HG02623 (cell line): ENCODE results near the gene KSR2.

Experiments used
- ATAC-seq: cut with Tn5 transposase; IDR thresholded peaks from one replicate; pipeline ENCODE4 v1.9.1; 2021; ENCODE audit warnings: moderate library complexity; ENCODE audit not compliant: unreplicated experiment

Gene KSR2

DNA sequence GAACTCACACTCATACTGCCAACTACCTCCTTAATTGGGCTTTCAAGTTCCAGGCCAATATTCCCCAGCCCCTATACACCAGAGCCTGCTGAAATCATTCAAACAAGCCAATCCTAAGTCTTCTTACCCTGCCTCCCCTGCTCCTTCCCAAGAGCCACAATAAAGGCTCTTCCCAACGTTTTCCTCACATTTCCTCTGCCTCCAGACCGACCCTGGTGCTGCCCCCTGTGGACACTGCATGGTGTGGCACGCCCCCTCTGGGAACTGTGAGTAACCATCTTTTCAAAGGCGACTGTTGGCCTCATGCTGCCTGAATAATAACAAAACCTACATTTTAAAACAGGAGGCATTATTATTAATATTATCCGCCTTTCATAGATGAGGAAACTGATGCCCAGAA lies 495.8 kb downstream of the KSR2 start:
- no peak for ATAC-seq

GRCh38 chr12:117470804-117471203 lies 498.0 kb downstream of the KSR2 start:
- no peak for ATAC-seq

GRCh38 chr12:117469883-117470483 lies 498.8 kb downstream of the KSR2 start:
- ATAC-seq, result no peak

DNA sequence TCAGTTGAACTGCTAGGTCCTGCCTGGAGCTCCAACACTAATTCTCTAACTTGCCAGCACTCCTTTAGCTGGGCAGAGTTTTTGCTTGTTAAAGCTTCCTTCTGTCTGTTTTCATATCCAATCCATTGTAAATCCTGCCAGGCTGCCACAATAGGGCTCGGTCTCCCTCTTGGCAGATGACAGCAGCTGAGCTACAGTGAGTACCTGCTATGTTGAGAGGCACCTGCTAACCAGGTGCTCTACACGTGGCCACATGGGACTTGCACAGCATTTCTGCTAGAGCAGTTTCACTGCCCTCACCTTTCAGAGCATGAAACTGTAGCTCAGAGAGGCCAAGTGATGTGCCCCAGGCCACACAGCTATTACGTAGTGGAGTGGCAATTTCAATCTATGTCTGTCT lies 500.8 kb downstream of the KSR2 start:
- no peak for ATAC-seq

DNA sequence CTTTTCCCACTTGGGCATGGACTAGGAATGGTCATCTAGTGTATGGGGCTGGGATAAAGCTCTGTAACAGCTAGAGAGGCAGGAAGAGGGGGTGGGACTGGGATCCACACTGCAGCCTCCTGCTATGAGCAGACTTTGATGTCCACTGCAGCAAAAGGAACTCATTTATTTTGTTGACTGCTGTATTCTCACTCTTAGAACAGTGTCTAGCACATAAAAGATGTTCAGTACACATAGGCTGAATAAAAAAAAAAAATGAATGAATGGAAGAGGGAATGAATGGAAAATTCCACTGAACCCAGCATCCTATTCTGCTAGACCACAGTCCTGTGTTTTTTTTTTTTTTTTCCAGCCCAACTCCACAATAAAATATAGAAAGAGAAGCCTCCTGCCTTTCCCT lies 501.2 kb downstream of the KSR2 start:
- ATAC-seq, result no peak

GRCh38 chr12:117466677-117467362 lies 502.0 kb downstream of the KSR2 start:
- no peak for ATAC-seq

DNA sequence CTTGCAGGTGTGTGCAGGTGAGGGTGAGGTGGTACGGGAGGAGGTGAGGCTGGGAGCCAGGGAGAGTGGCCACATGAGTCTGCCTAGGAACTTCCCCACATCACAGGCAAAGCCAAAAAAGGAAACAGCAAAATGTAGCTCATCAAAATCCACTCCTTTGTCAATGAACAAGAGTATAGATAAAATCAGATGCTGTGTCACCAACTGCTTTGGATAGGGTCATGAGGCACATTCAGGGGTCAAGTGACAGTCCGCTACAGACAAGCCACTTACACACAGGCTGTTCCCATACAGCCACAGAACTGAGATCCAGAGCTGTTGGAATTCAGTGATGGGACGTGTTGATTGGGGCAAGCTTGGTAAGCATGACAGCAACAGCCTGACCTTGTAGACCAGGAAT lies 507.1 kb downstream of the KSR2 start:
- ATAC-seq, result no peak

DNA sequence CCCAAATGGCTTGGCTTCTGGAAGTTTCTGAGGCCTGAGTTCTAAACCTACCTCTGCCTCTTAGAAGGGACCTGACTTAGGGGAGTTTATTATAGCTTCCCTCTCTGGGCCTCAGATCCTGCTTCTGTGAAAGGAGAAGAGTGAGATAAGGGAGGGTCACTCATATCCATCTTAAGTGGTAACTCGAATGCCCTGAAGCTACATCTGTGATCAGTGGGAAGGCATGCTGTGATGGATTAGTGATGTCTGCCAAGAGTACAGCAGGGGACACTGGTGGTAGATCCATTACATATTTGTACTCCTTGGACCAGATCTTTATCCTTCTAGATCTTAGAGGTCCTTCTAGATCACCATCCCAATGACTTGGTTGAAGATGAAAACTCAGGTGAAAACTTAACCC lies 509.6 kb downstream of the KSR2 start:
- ATAC-seq, result no peak

DNA sequence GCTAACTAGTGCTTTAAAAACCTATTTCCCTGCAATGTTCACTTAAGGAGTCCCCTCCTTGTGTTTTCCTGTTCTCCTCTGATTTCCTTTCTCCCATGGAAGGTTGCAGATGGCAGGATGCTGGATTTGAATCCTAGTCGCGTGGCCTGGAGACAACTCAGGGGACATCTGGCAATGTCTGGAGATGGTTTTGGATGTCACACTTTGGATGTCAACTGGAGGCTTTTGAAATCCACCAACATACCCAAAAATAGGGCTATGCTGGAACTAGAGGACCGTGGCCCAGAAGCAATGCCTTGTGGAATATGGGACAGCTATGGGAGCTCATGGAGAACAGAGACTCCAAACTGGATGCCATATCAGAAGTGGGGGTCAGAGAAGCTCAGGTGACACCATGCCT lies 511.6 kb downstream of the KSR2 start:
- no peak for ATAC-seq

DNA sequence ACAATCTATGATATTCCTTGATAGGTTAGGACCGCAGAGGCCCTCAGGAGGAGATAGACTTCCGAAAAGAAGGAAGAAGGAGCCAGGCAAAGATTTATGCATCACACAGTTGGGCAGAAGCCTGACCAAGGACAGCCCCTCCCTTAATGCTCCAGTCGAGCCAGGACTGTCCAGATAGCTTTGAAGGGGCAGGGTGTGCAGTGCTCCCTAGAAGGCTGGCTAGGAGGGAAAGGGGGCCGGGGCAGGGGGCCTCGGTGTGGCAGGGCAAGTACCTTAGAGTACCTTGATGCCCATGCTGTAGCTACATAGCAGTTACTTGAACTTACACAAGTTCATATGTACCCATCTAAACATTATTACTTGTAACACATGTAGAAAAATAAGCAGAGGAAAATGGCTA lies 512.7 kb downstream of the KSR2 start:
- ATAC-seq, result no peak

DNA sequence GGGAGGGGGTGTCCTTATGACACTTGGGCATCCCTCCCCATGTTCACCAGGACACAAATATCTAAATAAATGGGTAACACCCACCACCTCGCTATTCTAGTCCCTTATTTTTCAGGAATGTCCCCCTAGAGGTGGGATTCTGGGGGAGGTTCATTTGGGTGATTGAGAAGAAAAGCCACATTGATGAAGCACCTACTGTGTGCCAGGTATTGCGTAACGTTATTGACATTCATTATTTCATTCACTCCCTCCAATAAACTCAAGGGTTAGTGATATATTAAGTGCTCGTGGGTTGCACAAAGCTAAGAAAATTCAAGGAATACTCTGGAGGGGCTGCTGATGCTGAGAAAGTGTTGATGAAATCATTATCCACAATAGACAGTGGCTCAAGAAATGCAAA lies 514.8 kb downstream of the KSR2 start:
- no peak for ATAC-seq

GRCh38 chr12:117452112-117452511 lies 516.7 kb downstream of the KSR2 start:
- ATAC-seq, result no peak

GRCh38 chr12:117450209-117450608 lies 518.6 kb downstream of the KSR2 start:
- ATAC-seq, result no peak

GRCh38 chr12:117447665-117448366 lies 521.0 kb downstream of the KSR2 start:
- ATAC-seq, result no peak

GRCh38 chr12:117444781-117445180 lies 524.0 kb downstream of the KSR2 start:
- no peak for ATAC-seq

DNA sequence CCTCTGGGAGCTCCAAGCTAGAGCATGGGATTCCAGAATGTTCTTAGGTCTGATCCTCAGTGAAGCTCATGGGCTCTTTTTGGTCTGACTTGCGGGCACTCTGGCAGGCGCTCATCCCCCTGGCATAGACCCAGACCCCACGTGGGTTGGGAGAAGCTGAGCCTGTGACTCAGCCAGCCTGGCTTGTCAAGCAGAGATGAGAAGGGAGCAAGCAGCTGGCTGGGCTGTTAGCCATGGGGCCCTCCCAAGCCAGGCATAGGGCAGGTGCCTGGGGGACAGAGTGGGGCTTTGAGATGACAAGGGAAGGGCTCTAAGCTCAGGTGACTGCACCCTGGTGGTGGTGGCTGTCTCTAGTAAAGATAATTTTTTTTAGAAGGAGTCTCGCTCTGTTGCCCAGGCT lies 527.0 kb downstream of the KSR2 start:
- no peak for ATAC-seq

DNA sequence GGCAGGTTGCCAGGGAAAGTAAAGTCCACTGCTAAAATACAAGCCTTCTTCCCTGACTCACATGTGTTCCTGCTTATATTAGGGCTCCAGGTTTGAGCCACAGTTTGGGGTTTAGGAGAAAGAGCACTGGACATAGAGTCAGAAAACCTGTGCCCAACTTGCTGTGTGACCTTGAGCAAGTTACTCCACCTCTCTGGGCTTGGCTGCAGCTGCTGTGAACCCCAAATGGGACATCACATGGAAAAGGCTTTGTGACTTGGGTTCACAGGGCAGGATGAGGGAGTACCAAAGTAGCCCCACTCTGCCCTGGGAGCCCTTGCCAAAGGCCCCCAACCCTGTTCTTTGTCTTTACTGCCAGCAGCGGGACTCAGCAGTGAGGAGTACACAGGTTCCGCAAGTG lies 528.4 kb downstream of the KSR2 start:
- no peak for ATAC-seq

GRCh38 chr12:117439531-117440001 lies 529.2 kb downstream of the KSR2 start:
- no peak for ATAC-seq

GRCh38 chr12:117438809-117439208 lies 530.0 kb downstream of the KSR2 start:
- no peak for ATAC-seq

GRCh38 chr12:117437516-117438255 lies 531.1 kb downstream of the KSR2 start:
- ATAC-seq, result no peak

DNA sequence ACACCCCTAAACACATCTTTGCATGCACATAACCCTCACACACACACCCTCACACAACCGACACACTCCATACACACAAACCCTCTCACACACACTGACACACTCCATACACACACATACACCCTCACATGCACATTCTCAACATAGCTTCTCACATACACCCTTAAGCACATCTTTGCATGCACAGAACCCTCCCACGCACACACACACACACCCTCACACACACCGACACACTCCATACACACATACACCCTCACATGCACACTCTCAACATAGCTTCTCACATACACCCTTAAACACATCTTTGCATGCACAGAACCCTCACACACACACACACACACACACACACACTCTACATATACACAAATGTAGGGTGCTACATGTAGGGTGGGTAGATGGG lies 534.9 kb downstream of the KSR2 start:
- ATAC-seq, result no peak

DNA sequence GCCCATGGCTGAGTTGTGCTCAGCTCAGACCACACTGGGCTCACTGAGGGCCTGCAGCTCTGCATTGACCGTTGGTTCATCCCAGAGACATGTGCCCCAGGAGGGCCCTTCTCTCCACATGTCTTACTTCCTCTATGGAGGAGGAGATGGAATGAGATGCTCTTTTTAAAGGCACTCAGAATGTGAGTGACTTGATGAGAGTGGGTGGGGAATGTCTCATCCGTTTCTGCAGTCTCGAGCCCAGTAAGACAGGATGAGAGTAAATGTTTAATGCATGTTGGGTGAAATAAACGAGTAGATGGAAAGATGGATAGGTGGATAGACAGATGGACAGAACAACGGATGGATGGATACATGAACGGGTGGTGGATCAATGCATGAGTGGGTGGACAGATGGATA lies 538.5 kb downstream of the KSR2 start:
- ATAC-seq, result no peak
